KOPT-K1 (cell line): ENCODE data around the gene GRAMD2A.

Source experiments
- H3K27ac ChIP-seq: fragments of 200-600 bp; sonication (generic); 2 replicates; pipeline ENCODE4 v1.5.1; 2016; ENCODE audit warnings: antibody characterized with exemption, mild to moderate bottlenecking, low read depth, low read length; ENCODE audit not compliant: poor library complexity, severe bottlenecking
- H3K36me3 ChIP-seq: fragments of 200-600 bp; sonication (generic); 2 replicates; pipeline ENCODE4 v1.5.1; 2017; ENCODE audit warnings: antibody characterized with exemption, mild to moderate bottlenecking, low read length, moderate library complexity; ENCODE audit not compliant: insufficient read depth
- H3K9me3 ChIP-seq: fragments of 200-600 bp; sonication (generic); 2 replicates; pipeline ENCODE4 v1.5.1; 2017; ENCODE audit warnings: antibody characterized with exemption, low read length, mild to moderate bottlenecking; ENCODE audit not compliant: insufficient read depth, poor library complexity, severe bottlenecking

GRAMD2A gene

DNA sequence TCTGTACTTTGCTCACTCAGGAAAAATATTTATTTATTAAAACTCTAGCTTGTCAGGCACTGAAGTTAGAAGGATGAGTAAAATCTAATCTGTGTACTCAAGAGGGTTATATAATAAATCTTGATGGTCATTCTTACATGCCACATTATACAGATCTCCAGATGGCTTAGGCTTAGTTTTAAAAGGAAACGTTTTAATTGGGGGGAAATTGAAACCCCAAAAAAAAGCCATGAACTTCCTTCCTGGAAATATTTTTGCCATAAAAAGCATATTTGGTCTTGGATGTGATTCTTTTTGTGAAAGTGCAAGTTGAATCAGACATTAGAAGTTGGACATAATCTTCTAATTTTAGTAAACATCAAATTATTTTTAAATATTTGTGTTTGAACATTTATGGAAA, 73.4 kb downstream of the GRAMD2A start:
- Histone ChIP-seq H3K36me3 (no peaks in the 10 kb centered on the region), H3K9me3 (no peaks in the 10 kb centered on the region)

GRCh38 chr15:72118017-72118978, 79.3 kb downstream of the GRAMD2A start, which contains the start of the genes MYO9A and SENP8:
TSS of gene MYO9A (minus strand) at chr15:72118150. CDS start at chr15:72046563, 71,587 bp downstream.
TSS of gene SENP8 (plus strand) at chr15:72118403. CDS start at chr15:72139624, 21,221 bp downstream.
- no peaks in the 10 kb centered on the region for H3K36me3 ChIP-seq
- H3K27ac ChIP-seq: peak within 1 kb of the TSS; percentile 81
- H3K9me3 ChIP-seq: no peaks in the 10 kb centered on the region

More for the DNA sequence above, 73.4 kb downstream of the GRAMD2A start:
- no peak overlapping the region for H3K27ac ChIP-seq

DNA sequence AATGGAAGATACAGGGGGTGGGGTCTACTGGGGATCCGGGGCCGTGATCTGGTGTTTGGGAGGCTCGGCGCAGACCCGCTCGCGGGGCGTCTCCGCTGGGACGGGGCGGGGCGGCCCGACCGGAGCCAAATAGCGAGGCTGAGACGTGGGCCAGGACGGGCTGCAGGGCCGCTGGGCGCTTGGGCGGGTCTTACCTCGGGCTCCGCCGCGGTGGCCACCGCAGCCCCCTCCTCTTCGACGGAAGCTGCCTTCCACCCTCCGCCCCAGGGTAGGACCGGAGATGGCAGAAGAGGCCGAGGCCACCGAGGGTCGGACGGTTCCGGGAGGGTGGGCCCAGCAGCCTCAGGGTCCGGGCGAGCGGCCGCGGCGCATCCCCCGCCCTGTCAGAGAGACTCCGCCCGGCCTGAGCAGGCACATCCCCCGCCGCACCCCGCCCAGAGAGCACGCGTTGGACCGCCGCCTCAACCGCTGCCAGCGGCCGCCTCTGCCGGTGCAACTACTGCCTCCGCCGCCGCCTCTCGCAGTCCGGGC, 80.0 kb downstream of the GRAMD2A start:
- Histone ChIP-seq H3K36me3 (no peaks in the 10 kb centered on the region), H3K9me3 (no peaks in the 10 kb centered on the region), H3K27ac (peak overlapping the region; percentile 81)

GRCh38 chr15:72116731-72117485, 80.7 kb downstream of the GRAMD2A start:
- Histone ChIP-seq H3K36me3 (no peaks in the 10 kb centered on the region), H3K9me3 (no peaks in the 10 kb centered on the region), H3K27ac (peak overlapping the region; percentile 81)

- Histone ChIP-seq H3K36me3 (no peaks in the 10 kb centered on the region), H3K9me3 (no peaks in the 10 kb centered on the region), H3K27ac (no peak overlapping the region)
These were observed 84.1 kb downstream of the GRAMD2A start for GRCh38 chr15:72113347-72114031.

DNA sequence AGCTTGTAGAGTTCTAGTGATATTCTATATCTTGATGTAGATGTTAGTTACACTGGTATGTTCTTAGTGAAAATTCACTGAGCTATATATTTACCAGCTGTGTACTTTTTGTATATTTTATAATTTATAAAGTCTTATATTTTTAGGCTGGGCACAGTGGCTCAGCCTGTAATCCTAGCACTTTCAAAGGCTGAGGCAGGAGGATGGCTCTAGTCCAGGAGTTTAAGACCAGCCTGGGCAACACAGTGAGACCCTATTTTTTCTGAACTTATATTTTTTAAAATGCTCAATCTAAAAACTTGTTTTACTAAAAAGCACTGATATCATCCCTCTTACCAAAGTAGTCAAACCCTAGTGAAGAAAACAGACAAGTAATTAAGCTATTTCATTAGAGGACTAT, 84.8 kb downstream of the GRAMD2A start:
- Histone ChIP-seq H3K9me3 (no peaks in the 10 kb centered on the region), H3K36me3 (no peaks in the 10 kb centered on the region), H3K27ac (no peak overlapping the region)

- Histone ChIP-seq H3K36me3 (no peaks in the 10 kb centered on the region), H3K9me3 (no peaks in the 10 kb centered on the region), H3K27ac (no peak overlapping the region)
These were observed 85.5 kb downstream of the GRAMD2A start for GRCh38 chr15:72112116-72112515.

DNA sequence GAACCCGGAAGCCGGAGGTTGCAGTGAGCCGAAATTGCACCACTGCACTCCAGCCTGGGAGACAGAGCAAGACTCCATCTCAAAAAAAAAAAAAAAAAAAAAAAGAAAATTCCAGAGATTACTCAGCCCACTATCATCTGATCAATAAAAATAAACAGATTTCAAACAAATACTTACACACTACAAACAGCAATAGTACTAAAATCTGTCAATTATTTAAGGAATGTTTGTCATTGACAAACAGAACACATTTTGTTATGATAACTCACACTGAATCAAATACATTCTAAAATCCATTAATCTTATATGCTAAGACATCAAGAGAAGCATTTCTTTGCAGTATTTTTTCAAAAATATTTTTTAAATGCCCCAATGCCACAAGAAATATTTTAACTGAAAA, 87.2 kb downstream of the GRAMD2A start:
- Histone ChIP-seq H3K36me3 (no peaks in the 10 kb centered on the region), H3K9me3 (no peaks in the 10 kb centered on the region), H3K27ac (no peak overlapping the region)
